H1 (cell line): ENCODE data around the gene TCHH. TPM values are rescaled to one million over a fixed set of nuclear protein-coding genes. Genes with fewer than 3 reads are reported as not detected.

Source experiments
- CTCF ChIA-PET: fragments of 300-600 bp; sonication (Branson Sonifier 250); formaldehyde crosslinking; loops from one replicate; lab custom pipeline; 2021; ENCODE audit not compliant: partially characterized antibody; lab: Charles Lee
- POLR2A ChIA-PET: fragments of 300-600 bp; sonication (Branson Sonifier 250); formaldehyde crosslinking; loops from one replicate; lab custom pipeline; 2021; ENCODE audit warnings: inconsistent platforms; ENCODE audit not compliant: partially characterized antibody; lab: Charles Lee
- DNase-seq, 2 experiments: peaks; one replicate each; pipeline versions ENCODE4 v3.0.0 to v3.0.0-alpha.2; 2010 to 2022; ENCODE audit warnings: low spot score in 2 of 2, low read depth in 1 of 2, mixed read lengths in 1 of 2
- FAIRE-seq: peaks from 2 replicates; lab custom pipeline; 2011; peaks lifted over from hg19 to GRCh38; lab: Jason Lieb, UNC
- H2AFZ ChIP-seq: 2 replicates; pipeline ENCODE4 v1.8.1; 2012; ENCODE audit warnings: low read length, inconsistent platforms
- H2AK5ac ChIP-seq: 2 replicates; pipeline ENCODE4 v1.6.1; 2013; ENCODE audit warnings: low read depth, low read length
- H2BK120ac ChIP-seq: replicated peaks from 2 replicates; pipeline ENCODE3; 2013; ENCODE audit warnings: low read depth, low read length, inconsistent platforms
- H2BK12ac ChIP-seq: 2 replicates; pipeline ENCODE4 v1.6.1; 2013; ENCODE audit warnings: low read depth, low read length
- H2BK15ac ChIP-seq: 2 replicates; pipeline ENCODE4 v1.6.1; 2013; ENCODE audit warnings: low read length
- H2BK20ac ChIP-seq: 2 replicates; pipeline ENCODE4 v1.6.1; 2013; ENCODE audit warnings: low read length
- H2BK5ac ChIP-seq: 2 replicates; pipeline ENCODE4 v1.6.1; 2013; ENCODE audit warnings: low read depth, low read length
- H3K14ac ChIP-seq: 2 replicates; pipeline ENCODE4 v1.6.1; 2013; ENCODE audit warnings: inconsistent platforms; ENCODE audit not compliant: insufficient read length
- H3K18ac ChIP-seq: 2 replicates; pipeline ENCODE4 v1.6.1; 2013; ENCODE audit warnings: low read length; ENCODE audit errors: extremely low read depth
- H3K23ac ChIP-seq: 2 replicates; pipeline ENCODE4 v1.6.1; 2013; ENCODE audit warnings: inconsistent platforms; ENCODE audit not compliant: insufficient read length
- H3K23me2 ChIP-seq: 2 replicates; pipeline ENCODE4 v1.6.1; 2013; ENCODE audit warnings: low read depth, low read length
- H3K27ac ChIP-seq: 2 replicates; pipeline ENCODE4 v1.6.1; 2011; ENCODE audit warnings: low read depth, low read length, inconsistent platforms
- H3K27me3 ChIP-seq, 4 experiments: replicated peaks in 1 of 4; 1 replicate in 1 of 4; 2 replicates in 3 of 4; pipeline versions ENCODE4 v1.6.1 to v1.8.1; 2011 to 2013; ENCODE audit warnings: low read length in 3 of 4, mild to moderate bottlenecking in 3 of 4, inconsistent platforms in 2 of 4, mixed read lengths in 2 of 4, moderate library complexity in 1 of 4; ENCODE audit not compliant: control insufficient read depth in 3 of 4, insufficient read depth in 3 of 4; ENCODE audit errors: extremely low read depth in 1 of 4
- H3K36me3 ChIP-seq, 4 experiments: 2 replicates each; pipeline versions ENCODE4 v1.6.1 to v1.8.1; 2011 to 2013; ENCODE audit warnings: mild to moderate bottlenecking in 4 of 4, low read length in 3 of 4, moderate library complexity in 2 of 4, control low read depth in 1 of 4, inconsistent platforms in 1 of 4; ENCODE audit not compliant: insufficient read depth in 4 of 4, control insufficient read depth in 2 of 4
- H3K4ac ChIP-seq: replicated peaks from 2 replicates; pipeline ENCODE3; 2013; ENCODE audit warnings: low read length, low read depth, mixed read lengths, inconsistent platforms; ENCODE audit not compliant: insufficient read length
- H3K4me1 ChIP-seq, 4 experiments: replicated peaks in 1 of 4; 1 replicate in 1 of 4; 2 replicates in 3 of 4; pipeline versions ENCODE4 v1.6.1 to v1.8.1; 2011 to 2013; ENCODE audit warnings: low read length in 3 of 4, inconsistent platforms in 2 of 4, mixed read lengths in 1 of 4; ENCODE audit not compliant: insufficient read depth in 4 of 4, control insufficient read depth in 3 of 4
- H3K4me2 ChIP-seq, 2 experiments: 2 replicates each; pipeline versions ENCODE4 v1.6.1 to v1.8.1; 2011 to 2013; ENCODE audit warnings: low read depth in 2 of 2, low read length in 2 of 2, control low read depth in 1 of 2, inconsistent platforms in 1 of 2, mild to moderate bottlenecking in 1 of 2; ENCODE audit not compliant: insufficient read depth in 1 of 2
- H3K4me3 ChIP-seq, 4 experiments: fragments of 200-600, 300-600 bp in 1 of 4; sonication (generic), shearing (Covaris generic), sonication (Bioruptor Twin) in 1 of 4; 2 replicates each; pipeline versions ENCODE4 v1.5.1 to v1.8.1; 2011 to 2016; ENCODE audit warnings: low read length in 4 of 4, low read depth in 3 of 4, control low read depth in 2 of 4, inconsistent platforms in 2 of 4, mild to moderate bottlenecking in 2 of 4, mixed read lengths in 1 of 4, moderate library complexity in 1 of 4; ENCODE audit not compliant: insufficient read depth in 2 of 4; ENCODE audit errors: extremely low read depth in 1 of 4
- H3K56ac ChIP-seq: replicated peaks from 2 replicates; pipeline ENCODE3; 2013; ENCODE audit warnings: low read depth, mild to moderate bottlenecking, mixed read lengths, low read length, inconsistent platforms; ENCODE audit not compliant: insufficient read length
- H3K79me1 ChIP-seq: 2 replicates; pipeline ENCODE4 v1.6.1; 2013; ENCODE audit warnings: low read depth, low read length, control low read depth
- H3K79me2 ChIP-seq, 2 experiments: 2 replicates each; pipeline versions ENCODE4 v1.6.1 to v1.8.1; 2012 to 2013; ENCODE audit warnings: low read length in 2 of 2, mild to moderate bottlenecking in 2 of 2, inconsistent platforms in 1 of 2; ENCODE audit not compliant: insufficient read depth in 2 of 2, control insufficient read depth in 1 of 2
- H3K9ac ChIP-seq, 4 experiments: replicated peaks in 1 of 4; 1 replicate in 1 of 4; 2 replicates in 3 of 4; pipeline versions ENCODE4 v1.6.1 to v1.8.1; 2011 to 2013; ENCODE audit warnings: low read depth in 3 of 4, low read length in 3 of 4, control low read depth in 2 of 4, mild to moderate bottlenecking in 2 of 4, moderate library complexity in 2 of 4, inconsistent platforms in 1 of 4; ENCODE audit errors: extremely low read depth in 1 of 4
- H3K9me3 ChIP-seq, 2 experiments: 2 replicates each; pipeline versions ENCODE4 v1.6.1 to v1.8.1; 2012 to 2013; ENCODE audit warnings: mild to moderate bottlenecking in 2 of 2, moderate library complexity in 2 of 2, control low read depth in 1 of 2, inconsistent platforms in 1 of 2, low read depth in 1 of 2, low read length in 1 of 2, mixed read lengths in 1 of 2; ENCODE audit not compliant: insufficient read depth in 2 of 2
- H4K20me1 ChIP-seq, 2 experiments: replicated peaks in 1 of 2; 2 replicates each; pipeline versions ENCODE3 to v1.8.1; 2011 to 2013; ENCODE audit warnings: inconsistent platforms in 2 of 2, low read length in 2 of 2, mild to moderate bottlenecking in 1 of 2; ENCODE audit not compliant: insufficient read depth in 2 of 2, control insufficient read depth in 1 of 2
- H4K5ac ChIP-seq: 2 replicates; pipeline ENCODE4 v1.6.1; 2013; ENCODE audit warnings: low read length, low read depth, mixed read lengths, inconsistent platforms; ENCODE audit not compliant: insufficient read length
- H4K8ac ChIP-seq: 2 replicates; pipeline ENCODE4 v1.8.0; 2013; ENCODE audit warnings: mild to moderate bottlenecking, moderate library complexity, low read length, inconsistent platforms; ENCODE audit not compliant: insufficient read depth; ENCODE audit errors: extremely low read depth
- H4K91ac ChIP-seq: replicated peaks from 2 replicates; pipeline ENCODE3; 2013; ENCODE audit warnings: low read length, mixed read lengths, inconsistent platforms; ENCODE audit not compliant: insufficient read length
- EP300 ChIP-seq, 2 experiments: IDR thresholded peaks; 1 replicate in 1 of 2; 2 replicates in 1 of 2; pipeline ENCODE4 v1.6.1; 2011 to 2012; ENCODE audit warnings: low read depth in 2 of 2, low read length in 2 of 2, mild to moderate bottlenecking in 2 of 2, borderline replicate concordance in 1 of 2, inconsistent platforms in 1 of 2, moderate library complexity in 1 of 2
- EZH2 ChIP-seq: fragments of 200-600 bp; sonication (generic); IDR thresholded peaks from 2 replicates; pipeline ENCODE4 v1.7.1; 2012; ENCODE audit warnings: low read depth, mild to moderate bottlenecking, moderate library complexity, low read length, inconsistent platforms; ENCODE audit not compliant: severe bottlenecking
- HDAC6 ChIP-seq: IDR thresholded peaks from one replicate; pipeline ENCODE4 v1.7.1; 2012; ENCODE audit warnings: low read depth, mild to moderate bottlenecking, inconsistent platforms, low read length, moderate library complexity
- KDM5A ChIP-seq: fragments of 200-600 bp; IDR thresholded peaks from 2 replicates; pipeline ENCODE4 v1.7.1; 2012; ENCODE audit warnings: mild to moderate bottlenecking, low read length, inconsistent platforms, mixed read lengths
- PHF8 ChIP-seq: fragments of 200-600 bp; sonication (generic); conservative IDR thresholded peaks from 2 replicates; pipeline ENCODE4 v1.7.1; 2012; ENCODE audit warnings: low read depth, mild to moderate bottlenecking, inconsistent platforms, low read length, moderate library complexity
- POU5F1 ChIP-seq: IDR thresholded peaks from 2 replicates; pipeline ENCODE4 v1.6.1; 2011; ENCODE audit warnings: low read depth, mild to moderate bottlenecking, low read length, moderate library complexity
- RXRA ChIP-seq: IDR thresholded peaks from 2 replicates; pipeline ENCODE4 v1.6.1; 2011; ENCODE audit warnings: low read depth, mild to moderate bottlenecking, low read length, moderate library complexity; ENCODE audit not compliant: insufficient read depth
- SP4 ChIP-seq: IDR thresholded peaks from 2 replicates; pipeline ENCODE4 v1.6.1; 2012; ENCODE audit warnings: low read length, inconsistent platforms
- WGBS, 2 experiments: shearing (Covaris generic) in 1 of 2; methylation state at CpG; one replicate each; pipeline versions ENCODE4 v1.1.6 to v1.1.7; 2013 to 2015; ENCODE audit warnings: low lambda C conversion rate in 2 of 2, mixed read lengths in 2 of 2, inconsistent platforms in 1 of 2, low coverage in 1 of 2, missing lambda C conversion rate in 1 of 2; ENCODE audit not compliant: insufficient replicate concordance in 2 of 2, insufficient coverage in 1 of 2, insufficient read length in 1 of 2; ENCODE audit errors: extremely low coverage in 1 of 2, missing lambda C conversion rate in 1 of 2; 5-methylcytosine and 5-hydroxymethylcytosine counted together
- polyA plus RNA-seq, 7 experiments: library from polyadenylated mRNA; depleted of rRNA in 3 of 7; stranded (reverse) in 5 of 7; unstranded in 2 of 7; fragments of >200 nt in 5 of 7; fragments of 200-250 nt in 2 of 7; gene quantifications; 1 replicate in 5 of 7; 2 replicates in 1 of 7; 4 replicates in 1 of 7; pipeline versions ENCODE4 v1.2.1 to v1.2.3, GENCODE V29; 2011 to 2013; ENCODE audit warnings: missing spikeins in 2 of 7, mixed read lengths in 2 of 7
- total RNA-seq: library from RNA; stranded (reverse); fragmentation: NEBNext Ultra II Directional; extraction: Animal tissue kit (Norgen Biotek cat#: 25700); gene quantifications from 2 replicates; pipeline ENCODE4 v1.2.1, GENCODE V29; 2021
- TF ChIP-seq, protein P1 (sequence below): IDR thresholded peaks from 2 replicates; pipeline ENCODE4 v1.6.1; 2011; ENCODE audit warnings: low read depth, mild to moderate bottlenecking, low read length; ENCODE audit not compliant: insufficient read depth

TCHH gene
- total and polyA plus RNA-seq, 2 of the 8 experiments (the other 6 are each of a cell fraction or from before 2014, with no cell fraction given) = 0.02 to 0.07 TPM

DNA sequence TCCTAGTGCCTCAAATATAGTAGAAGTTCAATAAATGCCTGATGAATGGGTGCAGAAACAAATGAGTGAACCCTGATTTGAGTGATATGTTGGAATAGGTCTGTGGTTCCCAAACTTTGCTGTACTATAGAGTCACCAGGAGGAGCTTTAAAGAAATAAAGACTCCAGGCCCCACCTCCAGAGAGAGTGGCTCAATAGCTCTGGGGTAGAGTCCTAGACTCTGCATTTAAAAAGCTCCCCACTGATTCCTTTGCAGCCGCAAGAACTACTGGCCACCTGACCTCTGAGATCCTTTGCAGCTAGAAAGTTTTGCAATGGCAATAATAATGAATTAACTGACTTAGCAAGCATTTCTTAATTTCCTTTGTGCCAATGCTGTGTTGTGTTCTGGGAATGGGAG is 47.3 kb downstream of the TCHH start:
- Histone ChIP-seq H3K23ac (no peak overlapping the region), H3K27ac (no peak overlapping the region), H4K20me1 (no peaks in the 10 kb centered on the region), H4K8ac (no peak overlapping the region), H2BK12ac (no peak overlapping the region), H2BK20ac (no peak overlapping the region), H3K36me3 (no peaks in the 10 kb centered on the region), H3K79me1 (no peaks in the 10 kb centered on the region), H4K91ac (no peak overlapping the region), H3K4ac (no peak overlapping the region), H3K56ac (no peak overlapping the region), H3K4me2 (no peak overlapping the region), H3K4me1 (no peaks in the 10 kb centered on the region), H2BK15ac (no peak overlapping the region), H3K27me3 (no peaks in the 10 kb centered on the region), H3K23me2 (no peaks in the 10 kb centered on the region), H3K14ac (no peak overlapping the region), H2BK5ac (no peak overlapping the region), H2AFZ (no peak overlapping the region), H3K18ac (no peak overlapping the region), H3K4me3 (no peak overlapping the region), H3K9ac (no peak overlapping the region), H3K9me3 (peaks cover 12 to 28% of the 10 kb centered on the region in 2 experiments; a peak in 3 of 4 replicates), H3K79me2 (no peaks in the 10 kb centered on the region), H2BK120ac (no peak overlapping the region), H4K5ac (no peak overlapping the region), H2AK5ac (no peak overlapping the region)
- FAIRE-seq = no peak
- WGBS, 2 experiments = 50% methylated on average over 1 of the region's 1 CpG; no CpG with 5 or more reads in 1 of the 2 experiments
- ChIA-PET CTCF (interaction anchor here (0.9 to 1.5 kb wide), 2 partner anchors 12 to 20 kb away, joined by 3 to 5 read pairs; no protein-coding TSS in a partner anchor), POLR2A (no interaction called here)
- DNase-seq = no peak
- TF ChIP-seq EP300 (IDR thresholded peaks at IDR 0.05; ENCODE audit: borderline replicate concordance in 1 of 2, low read depth in 2 of 2, low read length in 2 of 2) (no peak), POU5F1 (no peak), KDM5A (no peak), EZH2 (no peak), RXRA (no peak), SP4 (no peak), PHF8 (no peak), HDAC6 (no peak)
- TF ChIP-seq, protein P1, sequence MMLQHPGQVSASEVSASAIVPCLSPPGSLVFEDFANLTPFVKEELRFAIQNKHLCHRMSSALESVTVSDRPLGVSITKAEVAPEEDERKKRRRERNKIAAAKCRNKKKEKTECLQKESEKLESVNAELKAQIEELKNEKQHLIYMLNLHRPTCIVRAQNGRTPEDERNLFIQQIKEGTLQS = no peak
